OCI-LY1 (cell line): Measurements from ENCODE around the gene ZNF275.
"Not testable (repeated sequence)": the region's sequence is repeated elsewhere in the genome, so short reads cannot be mapped to it uniquely, and the experiment has no call there.

Experiments used
- H2AFZ ChIP-seq: fragments of 200-600 bp; sonication (generic), shearing (Covaris generic); 2 replicates; pipeline ENCODE4 v1.6.0; 2014; ENCODE audit warnings: antibody characterized with exemption, mild to moderate bottlenecking, low read length
- H3F3A ChIP-seq: fragments of 200-600 bp; sonication (generic), shearing (Covaris generic); 2 replicates; pipeline ENCODE4 v1.6.0; 2014; ENCODE audit warnings: mild to moderate bottlenecking, antibody characterized with exemption, low read length, moderate library complexity; ENCODE audit not compliant: insufficient read depth
- H3K27ac ChIP-seq: fragments of 200-600 bp; sonication (generic); 2 replicates; pipeline ENCODE4 v1.5.1; 2014; ENCODE audit warnings: low read length, mixed run types, mild to moderate bottlenecking, low read depth; ENCODE audit not compliant: poor library complexity, severe bottlenecking
- H3K27me3 ChIP-seq: fragments of 200-600 bp; sonication (generic); 2 replicates; pipeline ENCODE4 v1.6.0; 2014; ENCODE audit warnings: antibody characterized with exemption, mild to moderate bottlenecking, low read length, moderate library complexity; ENCODE audit not compliant: insufficient read depth
- H3K36me3 ChIP-seq: fragments of 200-600 bp; sonication (generic); 2 replicates; pipeline ENCODE4 v1.6.1; 2014; ENCODE audit warnings: mild to moderate bottlenecking, antibody characterized with exemption, low read length, moderate library complexity, mixed read lengths; ENCODE audit not compliant: insufficient read depth
- H3K4me1 ChIP-seq: fragments of 200-600 bp; sonication (generic); 2 replicates; pipeline ENCODE4 v1.5.1; 2014; ENCODE audit warnings: mild to moderate bottlenecking, low read length, moderate library complexity; ENCODE audit not compliant: insufficient read depth, severe bottlenecking
- H3K4me2 ChIP-seq: fragments of 200-600 bp; sonication (generic), shearing (Covaris generic); 2 replicates; pipeline ENCODE4 v1.6.1; 2014; ENCODE audit warnings: low read length
- H3K4me3 ChIP-seq: fragments of 200-600 bp; sonication (generic); 2 replicates; pipeline ENCODE4 v1.5.1; 2014; ENCODE audit warnings: low read length, low read depth, mild to moderate bottlenecking, mixed read lengths; ENCODE audit not compliant: poor library complexity, severe bottlenecking
- H3K79me2 ChIP-seq: fragments of 200-600 bp; shearing (Covaris generic); 2 replicates; pipeline ENCODE4 v1.6.1; 2016; ENCODE audit warnings: mixed run types, low read length, mixed read lengths; ENCODE audit not compliant: insufficient read depth
- H3K9ac ChIP-seq: fragments of 200-600 bp; sonication (generic), shearing (Covaris generic); 2 replicates; pipeline ENCODE4 v1.6.1; 2014; ENCODE audit warnings: mild to moderate bottlenecking, low read length, mixed read lengths
- H3K9me2 ChIP-seq: fragments of 200-600 bp; sonication (generic), shearing (Covaris generic); 2 replicates; pipeline ENCODE4 v1.6.1; 2014; ENCODE audit warnings: low read depth, mild to moderate bottlenecking, low read length, mixed read lengths
- H3K9me3 ChIP-seq: fragments of 200-600 bp; shearing (Covaris generic); 2 replicates; pipeline ENCODE4 v1.6.1; 2014; ENCODE audit warnings: low read length, mixed read lengths
- H4K20me1 ChIP-seq: fragments of 200-600 bp; sonication (generic), shearing (Covaris generic); 2 replicates; pipeline ENCODE4 v1.6.0; 2016; ENCODE audit warnings: mild to moderate bottlenecking, low read length; ENCODE audit not compliant: insufficient read depth
- CTCF ChIP-seq: fragments of 200-600 bp; sonication (generic), shearing (Covaris generic); IDR thresholded peaks from 2 replicates; pipeline ENCODE4 v1.5.1; 2017; ENCODE audit warnings: mild to moderate bottlenecking, antibody characterized with exemption, low read length, moderate library complexity, mixed read lengths
- EZH2 ChIP-seq: fragments of 200-600 bp; sonication (generic), shearing (Covaris generic); IDR thresholded peaks from 2 replicates; pipeline ENCODE4 v1.8.0; 2017; ENCODE audit warnings: borderline replicate concordance, mixed run types, mild to moderate bottlenecking, antibody characterized with exemption, low read length, moderate library complexity, mixed read lengths

ZNF275 gene

DNA sequence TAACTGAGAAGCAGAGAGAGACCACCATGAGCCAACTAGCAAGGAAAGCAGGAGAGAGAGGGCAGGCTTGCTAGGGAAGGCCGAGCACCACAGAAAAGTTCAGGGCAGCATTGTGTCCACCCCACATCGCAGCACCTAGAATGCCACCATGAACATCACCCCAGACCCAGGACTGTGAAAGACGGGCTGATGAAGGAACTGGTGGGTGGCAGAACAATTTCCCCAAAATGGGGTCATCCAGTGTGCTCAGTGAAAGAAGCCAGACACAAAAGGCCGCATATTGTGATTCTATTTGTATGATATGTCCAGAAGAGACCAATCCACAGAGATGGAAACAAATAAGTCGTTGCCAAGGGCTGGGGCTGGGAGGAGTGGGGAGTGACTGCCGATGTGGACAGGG lies 50.4 kb downstream of the ZNF275 start:
- Histone ChIP-seq H3K36me3 (no peaks in the 10 kb centered on the region), H3K27me3 (no peaks in the 10 kb centered on the region)
- TF ChIP-seq EZH2 (no peak), CTCF (no peak)

DNA sequence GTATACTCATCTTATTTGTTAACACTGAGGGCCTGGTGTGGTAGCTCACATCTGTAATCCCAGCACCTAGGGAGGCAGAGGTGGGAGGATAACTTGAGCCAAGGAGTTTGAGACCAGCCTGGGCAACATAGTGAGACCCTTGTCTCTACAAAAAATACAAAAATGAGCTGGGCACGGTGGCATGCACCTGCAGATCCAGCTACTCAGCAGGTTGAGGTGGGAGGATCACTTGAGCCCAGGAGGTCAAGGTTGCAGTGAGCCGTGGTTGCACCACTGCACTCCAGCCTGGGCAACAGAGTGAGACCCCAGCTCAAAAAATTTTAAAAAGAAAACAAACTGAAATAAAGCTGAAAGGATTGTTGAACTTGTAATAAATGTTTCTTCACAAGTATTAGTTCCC lies 51.0 kb downstream of the ZNF275 start:
- not testable (repeated sequence) for H3K79me2 ChIP-seq, H3K4me3 ChIP-seq, H4K20me1 ChIP-seq, H3K27me3 ChIP-seq, H3K27ac ChIP-seq, H3K9ac ChIP-seq, H3K9me2 ChIP-seq, H3K4me1 ChIP-seq, H3K36me3 ChIP-seq, H3K9me3 ChIP-seq, H3K4me2 ChIP-seq, H2AFZ ChIP-seq, H3F3A ChIP-seq

More for the DNA sequence above, 50.4 kb downstream of the ZNF275 start:
- Histone ChIP-seq H3K27ac (no peak overlapping the region), H4K20me1 (no peaks in the 10 kb centered on the region), H3K9me2 (no peaks in the 10 kb centered on the region), H2AFZ (no peak overlapping the region), H3K9me3 (no peaks in the 10 kb centered on the region), H3K9ac (no peak overlapping the region), H3F3A (no peaks in the 10 kb centered on the region), H3K79me2 (no peaks in the 10 kb centered on the region), H3K4me3 (no peak overlapping the region), H3K4me1 (no peaks in the 10 kb centered on the region), H3K4me2 (no peak overlapping the region)

DNA sequence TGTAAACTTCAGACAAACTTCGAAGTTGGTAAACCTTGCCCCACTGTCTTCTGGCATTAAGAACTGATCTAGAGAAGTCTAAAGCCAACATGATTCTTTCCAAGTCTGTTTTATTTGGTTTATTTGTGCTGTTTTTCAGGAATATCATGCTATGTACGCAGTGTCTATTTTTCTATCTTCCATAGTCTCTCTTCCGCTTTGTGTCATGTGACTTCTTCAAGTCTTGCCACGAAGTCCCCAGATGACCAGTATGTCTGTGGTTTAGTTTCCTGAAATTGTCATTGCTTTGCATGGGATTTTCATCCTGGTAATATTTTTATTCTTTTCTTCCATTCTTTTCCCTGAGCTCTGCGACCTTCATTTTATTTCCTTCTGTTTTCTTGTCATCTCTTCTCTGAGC lies 52.1 kb downstream of the ZNF275 start:
- H3K36me3 ChIP-seq, result no peaks in the 10 kb centered on the region
- H3K9me3 ChIP-seq, result no peaks in the 10 kb centered on the region
- no peaks in the 10 kb centered on the region for H3K4me1 ChIP-seq

More for the DNA sequence above, 52.1 kb downstream of the ZNF275 start:
- no peak overlapping the region for H2AFZ ChIP-seq
- no peaks in the 10 kb centered on the region for H4K20me1 ChIP-seq
- no peak overlapping the region for H3K4me2 ChIP-seq
- H3K27me3 ChIP-seq, result no peaks in the 10 kb centered on the region
- H3K9me2 ChIP-seq, result no peaks in the 10 kb centered on the region
- H3F3A ChIP-seq, result no peaks in the 10 kb centered on the region
- TF ChIP-seq CTCF, result no peak
- TF ChIP-seq EZH2, result no peak
- H3K9ac ChIP-seq, result no peak overlapping the region
- H3K4me3 ChIP-seq, result no peak overlapping the region
- H3K27ac ChIP-seq, result no peak overlapping the region
- H3K79me2 ChIP-seq, result no peaks in the 10 kb centered on the region
